Cardiac fibroblast (primary cell): ENCODE results near the gene SMYD2.

Experiments
- DNase-seq, 2 donors: peaks; one replicate each; pipeline versions ENCODE4 v3.0.0 to v3.0.0-alpha.2; 2010; ENCODE audit warnings: low read depth in 2 of 2
- H3K4me3 ChIP-seq, 2 donors: replicated peaks in 1 of 2; 1 replicate in 1 of 2; 2 replicates in 1 of 2; pipeline ENCODE4 v1.5.1; 2011; ENCODE audit warnings: low read depth in 2 of 2, low read length in 2 of 2, mild to moderate bottlenecking in 2 of 2, moderate library complexity in 1 of 2
- CTCF ChIP-seq: IDR thresholded peaks from one replicate; pipeline ENCODE4 v1.5.1; 2011; ENCODE audit warnings: low read depth, mild to moderate bottlenecking, low read length, inconsistent platforms

SMYD2 gene

GRCh38 chr1:214244841-214245240, 36.1 kb upstream of the SMYD2 start:
- DNase-seq, result no peak
- no peak overlapping the region for H3K4me3 ChIP-seq
- no peak for TF ChIP-seq CTCF

- no peak for TF ChIP-seq CTCF
- no peak overlapping the region for H3K4me3 ChIP-seq
- DNase-seq, result no peak
Measured at GRCh38 chr1:214247501-214248041, 33.4 kb upstream of the SMYD2 start.

- no peak for TF ChIP-seq CTCF
- peak in 1 of 2 donors; percentile 68 for DNase-seq
- H3K4me3 ChIP-seq, result no peak overlapping the region
Measured at GRCh38 chr1:214248311-214249085, 32.5 kb upstream of the SMYD2 start.

GRCh38 chr1:214249651-214250050, 31.3 kb upstream of the SMYD2 start:
- H3K4me3 ChIP-seq, result no peak overlapping the region
- TF ChIP-seq CTCF, result no peak
- no peak for DNase-seq

- TF ChIP-seq CTCF, result no peak
- H3K4me3 ChIP-seq, result no peak overlapping the region
- DNase-seq, result no peak
Measured at GRCh38 chr1:214251354-214251753, 29.6 kb upstream of the SMYD2 start.

GRCh38 chr1:214255509-214255908, 25.4 kb upstream of the SMYD2 start:
- no peak for DNase-seq
- TF ChIP-seq CTCF, result no peak
- no peak overlapping the region for H3K4me3 ChIP-seq
